Bronchial epithelial cell (primary cell): ENCODE measurements around the gene AOX1. TPM values are rescaled to one million over a fixed set of nuclear protein-coding genes. Genes with fewer than 3 reads are reported as not detected.
"Not testable (repeated sequence)": the region's sequence is repeated elsewhere in the genome, so short reads cannot be mapped to it uniquely, and the experiment has no call there.

ENCODE experiments used
- DNase-seq: peaks from one replicate; pipeline ENCODE4 v3.0.0-alpha.2; 2010; ENCODE audit warnings: low read depth
- FAIRE-seq: peaks from 2 replicates; lab custom pipeline; 2011; peaks lifted over from hg19 to GRCh38; lab: Jason Lieb, UNC
- H3K27me3 ChIP-seq: 2 replicates; pipeline ENCODE4 v1.5.1; 2011; ENCODE audit warnings: low read length; ENCODE audit not compliant: control insufficient read depth, insufficient read depth
- H3K36me3 ChIP-seq: 2 replicates; pipeline ENCODE4 v1.5.1; 2011; ENCODE audit warnings: low read length; ENCODE audit not compliant: control insufficient read depth, insufficient read depth
- H3K4me3 ChIP-seq: 2 replicates; pipeline ENCODE4 v1.5.1; 2011; ENCODE audit warnings: mild to moderate bottlenecking, low read depth, low read length, control low read depth
- CTCF ChIP-seq: IDR thresholded peaks from 2 replicates; pipeline ENCODE4 v1.5.1; 2011; ENCODE audit warnings: mild to moderate bottlenecking, moderate library complexity, low read length, control low read depth, inconsistent platforms; ENCODE audit not compliant: insufficient read depth, severe bottlenecking
- total RNA-seq: library from RNA; depleted of rRNA; stranded (reverse); fragments of >200 nt; gene quantifications from 2 replicates; pipeline ENCODE4 v1.2.1, GENCODE V29; 2014

Gene AOX1
- total RNA-seq, 1 donor from 2014 or later: 8.4 TPM

- H3K27me3 ChIP-seq: no peaks in the 10 kb centered on the region
- H3K4me3 ChIP-seq: no peak overlapping the region
- DNase-seq (no peak), FAIRE-seq (no peak)
- no peak for TF ChIP-seq CTCF
- H3K36me3 ChIP-seq: no peaks in the 10 kb centered on the region
These were observed 36.3 kb downstream of the AOX1 start for GRCh38 chr2:200622106-200622505.

- Histone ChIP-seq H3K4me3 (no peak overlapping the region), H3K36me3 (no peaks in the 10 kb centered on the region), H3K27me3 (no peaks in the 10 kb centered on the region)
- FAIRE-seq: no peak
- TF ChIP-seq CTCF: no peak
- DNase-seq: no peak
These were observed 38.2 kb downstream of the AOX1 start for GRCh38 chr2:200624026-200624425.

- DNase-seq: peak; percentile 87
- Histone ChIP-seq H3K27me3 (no peaks in the 10 kb centered on the region), H3K4me3 (no peak overlapping the region), H3K36me3 (no peaks in the 10 kb centered on the region)
- TF ChIP-seq CTCF: no peak
- no peak for FAIRE-seq
These were observed 38.8 kb downstream of the AOX1 start for GRCh38 chr2:200624658-200625057.

GRCh38 chr2:200625282-200625681 lies 39.5 kb downstream of the AOX1 start:
- no peak overlapping the region for H3K4me3 ChIP-seq
- no peaks in the 10 kb centered on the region for H3K36me3 ChIP-seq
- FAIRE-seq (no peak), DNase-seq (no peak)
- H3K27me3 ChIP-seq: no peaks in the 10 kb centered on the region
- no peak for TF ChIP-seq CTCF

- Histone ChIP-seq H3K27me3 (no peaks in the 10 kb centered on the region), H3K4me3 (no peak overlapping the region), H3K36me3 (no peaks in the 10 kb centered on the region)
- TF ChIP-seq CTCF: no peak
- FAIRE-seq (no peak), DNase-seq (no peak)
These were observed 40.1 kb downstream of the AOX1 start for GRCh38 chr2:200625958-200626363.

- TF ChIP-seq CTCF: no peak
- H3K27me3 ChIP-seq: no peaks in the 10 kb centered on the region
- no peak overlapping the region for H3K4me3 ChIP-seq
- no peak for DNase-seq
- no peak for FAIRE-seq
- H3K36me3 ChIP-seq: no peaks in the 10 kb centered on the region
These were observed 41.4 kb downstream of the AOX1 start for GRCh38 chr2:200627110-200627770.

- peak; percentile 40 for DNase-seq
- not testable (repeated sequence) for FAIRE-seq, H3K4me3 ChIP-seq, H3K27me3 ChIP-seq, H3K36me3 ChIP-seq
These were observed 42.6 kb downstream of the AOX1 start for GRCh38 chr2:200628461-200628860.
